Inflammatory macrophage treated with lipopolysaccharide for 4 hours (primary cell): Measurements from ENCODE around the gene HSFX4.
"Not testable (repeated sequence)": the region's sequence is repeated elsewhere in the genome, so short reads cannot be mapped to it uniquely, and the experiment has no call there.

Experiments
- DNase-seq: peaks from one replicate; pipeline ENCODE4 v3.0.0-alpha.2; 2020

HSFX4 gene

GRCh38 chrX:149929400-149929799 is at the start of gene HSFX4:
Gene HSFX4 (plus strand): TSS chrX:149929573. CDS start chrX:149929645, 72 bp downstream.
- not testable (repeated sequence) for DNase-seq

- no peak for DNase-seq
These were observed 48.2 kb upstream of the HSFX4 start, which contains the start of gene MAGEA8 for GRCh38 chrX:149881081-149881711. Gene MAGEA8 (plus strand): TSS chrX:149881183. CDS start chrX:149884273, 3,090 bp downstream.

- not testable (repeated sequence) for DNase-seq
These were observed 38.5 kb upstream of the HSFX4 start for GRCh38 chrX:149890828-149891227.

GRCh38 chrX:149898554-149898953 is 30.8 kb upstream of the HSFX4 start:
- no peak for DNase-seq

- DNase-seq = peak; percentile 38
These were observed 25.3 kb upstream of the HSFX4 start for GRCh38 chrX:149903889-149904748.

- DNase-seq = no peak
These were observed 21.1 kb upstream of the HSFX4 start for GRCh38 chrX:149908308-149908707.

- DNase-seq = no peak
These were observed 20.6 kb upstream of the HSFX4 start for GRCh38 chrX:149908727-149909126.

- no peak for DNase-seq
These were observed 19.8 kb upstream of the HSFX4 start for GRCh38 chrX:149909324-149910177.

GRCh38 chrX:149910178-149910695 is 19.1 kb upstream of the HSFX4 start:
- no peak for DNase-seq

GRCh38 chrX:149916745-149917392 is 12.5 kb upstream of the HSFX4 start:
- DNase-seq = no peak

- DNase-seq = not testable (repeated sequence)
These were observed 5.5 kb upstream of the HSFX4 start for GRCh38 chrX:149923836-149924235.

- not testable (repeated sequence) for DNase-seq
These were observed 4.9 kb upstream of the HSFX4 start for GRCh38 chrX:149924434-149924833.

GRCh38 chrX:149927245-149927963 is 2.0 kb upstream of the HSFX4 start:
- not testable (repeated sequence) for DNase-seq

- DNase-seq = not testable (repeated sequence)
These were observed 1.5 kb upstream of the HSFX4 start for GRCh38 chrX:149927964-149928258.

GRCh38 chrX:149928635-149929034 is 738 bp upstream of the HSFX4 start:
- not testable (repeated sequence) for DNase-seq

GRCh38 chrX:149931355-149931754 is 2.0 kb downstream of the HSFX4 start:
- DNase-seq = not testable (repeated sequence)

- not testable (repeated sequence) for DNase-seq
These were observed 2.8 kb downstream of the HSFX4 start for GRCh38 chrX:149932150-149932549.

GRCh38 chrX:149932970-149933369 is 3.6 kb downstream of the HSFX4 start:
- not testable (repeated sequence) for DNase-seq

- not testable (repeated sequence) for DNase-seq
These were observed 4.2 kb downstream of the HSFX4 start for GRCh38 chrX:149933547-149933946.

- DNase-seq = not testable (repeated sequence)
These were observed 8.0 kb downstream of the HSFX4 start for GRCh38 chrX:149937328-149937727.

- DNase-seq = no peak
These were observed 8.6 kb downstream of the HSFX4 start for GRCh38 chrX:149937871-149938426.
